Adrenal gland (tissue), 12 donors: ENCODE measurements around the gene CELSR2. TPM values are rescaled to one million over a fixed set of nuclear protein-coding genes. Genes with fewer than 3 reads are reported as not detected.

Experiments
- DNase-seq, 7 donors: peaks; one replicate each; pipeline ENCODE4 v3.0.0-alpha.2; 2019 to 2020
- H3K27ac ChIP-seq, 5 donors: fragments of 200-600 bp; sonication (generic) in 4 of 5; 1 replicate in 3 of 5; 2 replicates in 2 of 5; pipeline versions ENCODE4 v1.5.1 to v1.8.0; 2016 to 2020; ENCODE audit warnings: mild to moderate bottlenecking in 1 of 5
- H3K27me3 ChIP-seq: fragments of 200-600 bp; 2 replicates; pipeline ENCODE4 v1.8.0; 2021
- H3K36me3 ChIP-seq, 2 donors: fragments of 200-600 bp; replicated peaks in 1 of 2; 1 replicate in 1 of 2; 2 replicates in 1 of 2; pipeline versions ENCODE4 v1.5.1 to v1.8.0; 2018 to 2022
- H3K4me1 ChIP-seq, 2 donors: fragments of 200-600 bp; replicated peaks in 1 of 2; 1 replicate in 1 of 2; 2 replicates in 1 of 2; pipeline versions ENCODE4 v1.5.1 to v1.8.0; 2018 to 2021
- H3K4me3 ChIP-seq, 4 donors: fragments of 200-600 bp; sonication (generic) in 3 of 4; one replicate each; pipeline ENCODE4 v1.5.1; 2016 to 2018
- H3K9me3 ChIP-seq, 3 donors: fragments of 200-600 bp; sonication (generic) in 1 of 3; replicated peaks in 1 of 3; 1 replicate in 2 of 3; 2 replicates in 1 of 3; pipeline versions ENCODE4 v1.5.1 to v1.8.0; 2016 to 2021
- POLR2A ChIP-seq, 2 donors: fragments of 450-650 bp; IDR thresholded peaks; one replicate each; pipeline ENCODE4 v1.6.1; 2017; ENCODE audit warnings: antibody characterized with exemption in 2 of 2, mild to moderate bottlenecking in 2 of 2, moderate library complexity in 1 of 2
- WGBS, 4 donors: extraction: QIAGEN DNeasy Blood & Tissue Kit in 2 of 4; methylation state at CpG; one replicate each; pipeline versions ENCODE4 v1.1.5 to v1.1.7; 2013 to 2017; 5-methylcytosine and 5-hydroxymethylcytosine counted together
- intact Hi-C, 2 donors: fragments of 100-400 bp; cut with DNase I; formaldehyde crosslinking; loops; one replicate each; pipeline versions ENCODE4 v1.14.1 to v1.15.0; 2022 to 2023
- polyA plus RNA-seq, 3 donors: library from polyadenylated mRNA; stranded (reverse); fragments of 200-250 nt in 2 of 3; fragments of 350-450 nt in 1 of 3; fragmentation: Illumina TruSeq in 1 of 3; extraction: RNeasy Lipid Tissue Mini Kit (QIAGEN cat#74804) in 1 of 3; gene quantifications; one replicate each; pipeline ENCODE4 v1.2.3, GENCODE V29; 2013 to 2014
- total RNA-seq, 9 donors: library from RNA; depleted of rRNA in 4 of 9; stranded (reverse); fragments of >200 nt in 4 of 9; fragments of 120-200 nt in 1 of 9; fragmentation: NEBNext Ultra II Directional in 1 of 9; extraction: Animal tissue kit (Norgen Biotek cat#: 25700) in 1 of 9; gene quantifications; one replicate each; pipeline versions ENCODE4 v1.1.0 to v1.2.4, GENCODE V29; 2013 to 2023
- TF ChIP-seq, protein P1 (sequence below), 6 experiments: fragments of 450-650 bp in 4 of 6; fragments of 200-600 bp in 2 of 6; sonication (generic) in 1 of 6; IDR thresholded peaks; 1 replicate in 5 of 6; 2 replicates in 1 of 6; pipeline versions ENCODE4 v1.5.1 to v1.8.0; 2016 to 2021; ENCODE audit warnings: antibody characterized with exemption in 6 of 6, mild to moderate bottlenecking in 2 of 6, moderate library complexity in 1 of 6
- donor health status: healthy with polysubstance abuse.
- donor health status: Bipolar disorder and iron deficiency.
- donor health status: DM: yes; HTN: yes; CAD: no.
- donor health status: DM: no; HTN: no; CAD: no.
- donor health status: DM: no; HTN: no; CAD: no.
- donor health status: DM: yes; HTN: yes; CAD: no.

The CELSR2 gene
- total and polyA plus RNA-seq, 12 donors, result 0.89 to 9.1 (median 5.1) TPM

DNA sequence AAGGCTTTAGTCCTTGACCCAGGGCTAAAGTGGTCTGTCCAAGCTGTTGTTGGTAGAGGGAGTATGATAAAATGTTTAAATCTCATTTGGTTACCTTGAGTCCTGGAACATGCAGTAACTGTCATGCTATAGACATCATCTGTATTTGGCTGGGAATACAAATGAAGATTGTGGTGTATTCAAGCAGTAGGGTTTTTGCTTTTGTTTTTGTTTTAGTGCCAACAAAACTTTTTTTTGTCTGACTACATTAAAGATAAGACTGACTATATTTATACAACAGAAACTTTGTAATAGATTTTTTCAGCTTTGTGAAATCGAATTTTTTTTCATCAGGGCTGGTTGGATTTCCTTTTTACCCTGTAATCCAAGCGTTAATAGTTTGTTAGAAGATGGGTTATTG lies 43.0 kb upstream of the CELSR2 start:
- no peaks in the 10 kb centered on the region for H3K27me3 ChIP-seq
- H3K4me3 ChIP-seq, result no peak overlapping the region
- 43 to 65% (median 48%) methylated on average over 2 of the region's 2 CpGs for WGBS, 4 donors
- no peaks in the 10 kb centered on the region for H3K9me3 ChIP-seq
- intact Hi-C loops, result no loop called here
- H3K27ac ChIP-seq, result no peak overlapping the region
- DNase-seq, result no peak
- no peaks in the 10 kb centered on the region for H3K4me1 ChIP-seq
- no peaks in the 10 kb centered on the region for H3K36me3 ChIP-seq
- TF ChIP-seq POLR2A (IDR thresholded peaks at IDR 0.05), result no peak
- TF ChIP-seq, protein P1, sequence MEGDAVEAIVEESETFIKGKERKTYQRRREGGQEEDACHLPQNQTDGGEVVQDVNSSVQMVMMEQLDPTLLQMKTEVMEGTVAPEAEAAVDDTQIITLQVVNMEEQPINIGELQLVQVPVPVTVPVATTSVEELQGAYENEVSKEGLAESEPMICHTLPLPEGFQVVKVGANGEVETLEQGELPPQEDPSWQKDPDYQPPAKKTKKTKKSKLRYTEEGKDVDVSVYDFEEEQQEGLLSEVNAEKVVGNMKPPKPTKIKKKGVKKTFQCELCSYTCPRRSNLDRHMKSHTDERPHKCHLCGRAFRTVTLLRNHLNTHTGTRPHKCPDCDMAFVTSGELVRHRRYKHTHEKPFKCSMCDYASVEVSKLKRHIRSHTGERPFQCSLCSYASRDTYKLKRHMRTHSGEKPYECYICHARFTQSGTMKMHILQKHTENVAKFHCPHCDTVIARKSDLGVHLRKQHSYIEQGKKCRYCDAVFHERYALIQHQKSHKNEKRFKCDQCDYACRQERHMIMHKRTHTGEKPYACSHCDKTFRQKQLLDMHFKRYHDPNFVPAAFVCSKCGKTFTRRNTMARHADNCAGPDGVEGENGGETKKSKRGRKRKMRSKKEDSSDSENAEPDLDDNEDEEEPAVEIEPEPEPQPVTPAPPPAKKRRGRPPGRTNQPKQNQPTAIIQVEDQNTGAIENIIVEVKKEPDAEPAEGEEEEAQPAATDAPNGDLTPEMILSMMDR (IDR thresholded peaks at IDR 0.05), result no peak

DNA sequence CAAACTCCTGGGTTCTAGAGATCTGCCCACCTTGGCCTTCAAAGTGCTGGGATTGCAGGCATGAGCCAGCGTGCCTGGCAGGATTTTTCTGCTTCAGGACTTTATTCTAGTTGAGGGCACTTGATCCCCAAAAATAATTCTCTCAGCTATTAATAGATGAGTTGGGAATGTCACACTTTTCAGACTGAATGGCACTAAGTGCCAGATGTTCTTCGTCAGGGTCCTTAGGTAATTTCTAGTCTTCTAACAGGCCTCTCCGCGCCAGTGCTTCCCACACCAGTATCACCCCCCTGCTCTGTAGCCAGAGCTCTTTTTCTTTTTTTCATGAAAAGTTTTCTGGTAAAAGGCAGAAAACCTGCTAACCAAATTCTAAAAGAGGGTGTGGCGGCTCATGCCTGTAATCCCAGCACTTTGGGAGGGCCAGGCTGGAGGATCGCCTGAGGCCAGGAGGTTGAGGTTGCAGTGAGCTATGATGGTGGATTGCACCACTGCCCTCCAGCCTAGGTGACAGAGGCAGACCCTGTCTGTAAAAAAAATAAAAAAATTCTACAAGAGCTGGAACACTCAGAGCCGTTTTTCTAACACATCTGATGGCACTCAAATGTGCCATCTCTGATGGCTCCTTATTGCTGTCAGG lies 41.8 kb upstream of the CELSR2 start:
- Histone ChIP-seq H3K4me1 (no peaks in the 10 kb centered on the region), H3K36me3 (no peaks in the 10 kb centered on the region), H3K27ac (no peak overlapping the region), H3K27me3 (no peaks in the 10 kb centered on the region), H3K4me3 (no peak overlapping the region), H3K9me3 (no peaks in the 10 kb centered on the region)
- TF ChIP-seq, protein P1 (IDR thresholded peaks at IDR 0.05), result no peak
- TF ChIP-seq POLR2A (IDR thresholded peaks at IDR 0.05), result no peak
- WGBS, 4 donors, result 85 to 92% (median 90%) methylated on average over 7 of the region's 7 CpGs
- intact Hi-C loops, result no loop called here
- DNase-seq, result peak in 1 of 7 donors; percentile 28

DNA sequence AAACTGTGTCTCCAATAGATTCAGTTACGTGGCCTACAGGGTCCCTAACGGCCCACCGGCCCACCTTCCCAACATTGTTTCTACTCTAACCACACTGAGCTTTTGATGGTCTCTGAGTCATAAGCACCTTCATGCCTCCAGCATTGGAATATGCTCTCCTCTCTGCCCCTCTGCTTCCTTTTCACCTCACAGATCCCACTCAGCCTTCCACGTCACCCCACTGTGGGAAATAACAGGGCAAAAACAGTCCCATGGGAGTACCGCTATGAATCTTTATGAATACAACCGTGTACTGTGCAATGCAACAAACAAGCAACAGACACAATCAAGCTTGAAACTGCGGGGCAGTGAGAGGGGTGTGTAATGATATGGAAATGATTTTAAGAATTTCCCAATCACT lies 40.9 kb upstream of the CELSR2 start:
- Histone ChIP-seq H3K36me3 (no peaks in the 10 kb centered on the region), H3K4me1 (peaks cover 0 to 3% of the 10 kb centered on the region in 2 donors), H3K9me3 (no peaks in the 10 kb centered on the region), H3K4me3 (no peak overlapping the region), H3K27ac (no peak overlapping the region), H3K27me3 (no peaks in the 10 kb centered on the region)
- DNase-seq, result peak in 1 of 7 donors; percentile 34
- WGBS, 4 donors, result 78 to 82% (median 79%) methylated on average over 7 of the region's 7 CpGs
- TF ChIP-seq, protein P1 (IDR thresholded peaks at IDR 0.05), result no peak
- no peak for TF ChIP-seq POLR2A (IDR thresholded peaks at IDR 0.05)
- intact Hi-C loops, result no loop called here

DNA sequence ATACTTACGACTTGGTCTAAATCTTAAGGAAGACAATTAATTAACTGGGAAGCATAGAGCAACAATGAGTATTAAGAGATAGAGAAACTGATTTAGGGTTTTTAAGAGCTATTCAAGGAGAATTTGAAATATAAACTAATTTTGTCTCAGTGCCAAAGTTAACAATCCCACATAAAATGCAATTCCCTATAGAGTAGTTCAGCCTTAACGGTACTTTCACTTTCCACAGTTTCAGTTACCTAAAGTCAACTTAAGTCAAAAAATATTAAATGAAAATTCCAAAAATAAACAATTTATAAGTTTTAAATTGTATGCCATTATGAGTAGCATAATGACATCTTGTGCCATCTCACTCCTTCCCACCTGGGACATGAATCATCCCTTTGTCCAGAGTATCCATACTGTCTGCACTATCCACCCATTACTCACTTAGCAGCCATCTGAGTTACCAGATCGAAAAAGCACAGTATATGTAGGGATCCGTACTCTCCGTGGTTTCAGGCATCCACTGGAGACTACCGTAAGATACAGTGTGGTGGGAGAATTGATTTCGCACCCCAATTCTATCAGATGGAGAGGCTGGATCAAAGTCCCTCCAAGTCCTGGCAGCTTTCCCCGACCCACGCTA lies 40.4 kb upstream of the CELSR2 start:
- peak in 1 of 7 donors; percentile 24 for DNase-seq
- no peaks in the 10 kb centered on the region for H3K9me3 ChIP-seq
- 62 to 76% (median 71%) methylated on average over 9 of the region's 9 CpGs for WGBS, 4 donors
- intact Hi-C loops, result no loop called here
- no peaks in the 10 kb centered on the region for H3K36me3 ChIP-seq
- H3K4me3 ChIP-seq, result no peak overlapping the region
- peaks cover 0 to 4% of the 10 kb centered on the region in 2 donors for H3K4me1 ChIP-seq
- no peak overlapping the region for H3K27ac ChIP-seq
- H3K27me3 ChIP-seq, result no peaks in the 10 kb centered on the region
- TF ChIP-seq, protein P1 (IDR thresholded peaks at IDR 0.05), result no peak
- no peak for TF ChIP-seq POLR2A (IDR thresholded peaks at IDR 0.05)
